IMR-90 (cell line): ENCODE results near the gene STAT5B.

Experiments
- CEBPB ChIP-seq: IDR thresholded peaks from 2 replicates; pipeline ENCODE4 v1.6.1; 2012; ENCODE audit warnings: low read depth, low read length, improper control_type of control experiment
- CTCF ChIP-seq: conservative IDR thresholded peaks from 2 replicates; pipeline ENCODE4 v1.5.1; 2012; ENCODE audit warnings: mild to moderate bottlenecking, low read depth, low read length, improper control_type of control experiment
- MAZ ChIP-seq: IDR thresholded peaks from 2 replicates; pipeline ENCODE4 v1.6.1; 2012; ENCODE audit warnings: low read depth, mild to moderate bottlenecking, low read length, improper control_type of control experiment, moderate library complexity, borderline replicate concordance
- MXI1 ChIP-seq: IDR thresholded peaks from 2 replicates; pipeline ENCODE4 v1.6.1; 2012; ENCODE audit warnings: low read depth, mild to moderate bottlenecking, low read length, moderate library complexity, borderline replicate concordance
- POLR2A ChIP-seq: IDR thresholded peaks from 2 replicates; pipeline ENCODE4 v1.6.1; 2012; ENCODE audit warnings: mild to moderate bottlenecking, low read depth, low read length

GRCh38 chr17:42287977-42288802 lies 12.0 kb upstream of the STAT5B start, which contains the start of gene STAT5A:
- no peak for TF ChIP-seq CTCF
- TF ChIP-seq MAZ, result no peak
- TF ChIP-seq POLR2A, result no peak
- no peak for TF ChIP-seq CEBPB
- no peak for TF ChIP-seq MXI1
